ENCODE measurements around the gene GBE1. TPM values are rescaled to one million over a fixed set of nuclear protein-coding genes. Genes with fewer than 3 reads are reported as not detected.

Gene GBE1
- polyA plus RNA-seq, 4 donors, result 13.6 to 34.1 (median 30.0) TPM

GRCh38 chr3:81440661-81441060, 320.8 kb downstream of the GBE1 start:
- no peak for DNase-seq (ENCODE audit: low read depth in 4 of 4, low spot score in 3 of 4)

Data from left renal pelvis (tissue), 4 donors.